KMS-11 (cell line): ENCODE measurements around the gene BSND.

ENCODE experiments used
- H2AFZ ChIP-seq: fragments of 200-600 bp; sonication (generic); 2 replicates; pipeline ENCODE4 v1.6.1; 2016; ENCODE audit warnings: antibody characterized with exemption, mixed run types, low read depth
- H3K27ac ChIP-seq: fragments of 200-600 bp; sonication (generic); 2 replicates; pipeline ENCODE4 v1.6.1; 2016; ENCODE audit warnings: mild to moderate bottlenecking, mixed run types
- H3K27me3 ChIP-seq: fragments of 200-600 bp; sonication (generic); 2 replicates; pipeline ENCODE4 v1.6.1; 2017; ENCODE audit warnings: mild to moderate bottlenecking, low read depth, mixed run types, moderate library complexity; ENCODE audit not compliant: insufficient read depth
- H3K36me3 ChIP-seq: fragments of 200-600 bp; sonication (generic); 2 replicates; pipeline ENCODE4 v1.6.1; 2017; ENCODE audit warnings: mild to moderate bottlenecking, mixed run types; ENCODE audit not compliant: insufficient read depth
- H3K4me1 ChIP-seq: fragments of 200-600 bp; sonication (generic); 2 replicates; pipeline ENCODE4 v1.6.1; 2016; ENCODE audit warnings: mild to moderate bottlenecking, low read depth, mixed run types; ENCODE audit not compliant: poor library complexity, severe bottlenecking
- H3K4me2 ChIP-seq: fragments of 200-600 bp; sonication (generic); 2 replicates; pipeline ENCODE4 v1.7.0; 2016; ENCODE audit warnings: mild to moderate bottlenecking, mixed run types
- H3K4me3 ChIP-seq: fragments of 200-600 bp; sonication (generic); IDR thresholded peaks from 2 replicates; pipeline ENCODE4 v1.6.1; 2017; ENCODE audit warnings: low read depth, low read length, mixed read lengths; ENCODE audit not compliant: insufficient read depth
- H3K79me2 ChIP-seq: fragments of 200-600 bp; sonication (generic); 2 replicates; pipeline ENCODE4 v1.6.1; 2016; ENCODE audit warnings: low read depth, mixed run types; ENCODE audit not compliant: insufficient read depth
- H3K9ac ChIP-seq: fragments of 200-600 bp; sonication (generic); 2 replicates; pipeline ENCODE4 v1.6.1; 2016; ENCODE audit warnings: mild to moderate bottlenecking, mixed run types
- H4K20me1 ChIP-seq: fragments of 200-600 bp; sonication (generic); 2 replicates; pipeline ENCODE4 v1.6.1; 2016; ENCODE audit warnings: mild to moderate bottlenecking, mixed run types; ENCODE audit not compliant: insufficient read depth
- TF ChIP-seq, protein P1 (sequence below): fragments of 200-600 bp; sonication (generic); conservative IDR thresholded peaks from 2 replicates; pipeline ENCODE4 v1.6.1; 2017; ENCODE audit warnings: low read depth, mild to moderate bottlenecking, antibody characterized with exemption, low read length, moderate library complexity, mixed read lengths

BSND gene

DNA sequence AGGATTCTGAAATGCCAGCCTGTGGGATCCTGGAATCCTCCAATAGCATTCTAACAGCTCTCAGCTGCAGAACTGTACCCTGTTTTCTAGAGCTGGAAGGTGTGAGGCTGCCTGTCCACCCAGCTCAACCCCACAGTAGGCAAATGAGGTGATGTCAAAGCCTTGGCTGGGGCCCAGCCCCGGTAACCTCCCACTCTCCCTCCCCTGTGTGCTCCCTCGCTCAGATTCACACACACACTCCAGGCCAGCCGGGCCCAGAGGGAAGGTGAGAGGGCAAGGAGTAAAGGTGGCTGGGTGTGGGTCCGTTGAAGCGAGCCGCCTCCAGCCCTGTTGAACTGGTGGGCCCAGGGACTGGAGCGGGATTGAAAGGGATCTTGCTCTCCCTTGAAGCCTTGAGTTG is at the start of gene BSND:
TSS of gene BSND (plus strand) at position 257 of the 400 bp plus-strand sequence. CDS start 254 bp downstream, outside the sequence.
- Histone ChIP-seq H3K36me3 (no peaks in the 10 kb centered on the region), H3K27ac (no peak within 1 kb of the TSS), H3K4me3 (no peak within 1 kb of the TSS), H3K9ac (no peak within 1 kb of the TSS), H3K4me2 (no peak within 1 kb of the TSS), H2AFZ (no peak within 1 kb of the TSS), H3K4me1 (no peaks in the 10 kb centered on the region), H4K20me1 (no peaks in the 10 kb centered on the region), H3K79me2 (no peaks in the 10 kb centered on the region), H3K27me3 (no peaks in the 10 kb centered on the region)
- TF ChIP-seq, protein P1, sequence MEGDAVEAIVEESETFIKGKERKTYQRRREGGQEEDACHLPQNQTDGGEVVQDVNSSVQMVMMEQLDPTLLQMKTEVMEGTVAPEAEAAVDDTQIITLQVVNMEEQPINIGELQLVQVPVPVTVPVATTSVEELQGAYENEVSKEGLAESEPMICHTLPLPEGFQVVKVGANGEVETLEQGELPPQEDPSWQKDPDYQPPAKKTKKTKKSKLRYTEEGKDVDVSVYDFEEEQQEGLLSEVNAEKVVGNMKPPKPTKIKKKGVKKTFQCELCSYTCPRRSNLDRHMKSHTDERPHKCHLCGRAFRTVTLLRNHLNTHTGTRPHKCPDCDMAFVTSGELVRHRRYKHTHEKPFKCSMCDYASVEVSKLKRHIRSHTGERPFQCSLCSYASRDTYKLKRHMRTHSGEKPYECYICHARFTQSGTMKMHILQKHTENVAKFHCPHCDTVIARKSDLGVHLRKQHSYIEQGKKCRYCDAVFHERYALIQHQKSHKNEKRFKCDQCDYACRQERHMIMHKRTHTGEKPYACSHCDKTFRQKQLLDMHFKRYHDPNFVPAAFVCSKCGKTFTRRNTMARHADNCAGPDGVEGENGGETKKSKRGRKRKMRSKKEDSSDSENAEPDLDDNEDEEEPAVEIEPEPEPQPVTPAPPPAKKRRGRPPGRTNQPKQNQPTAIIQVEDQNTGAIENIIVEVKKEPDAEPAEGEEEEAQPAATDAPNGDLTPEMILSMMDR: no peak

DNA sequence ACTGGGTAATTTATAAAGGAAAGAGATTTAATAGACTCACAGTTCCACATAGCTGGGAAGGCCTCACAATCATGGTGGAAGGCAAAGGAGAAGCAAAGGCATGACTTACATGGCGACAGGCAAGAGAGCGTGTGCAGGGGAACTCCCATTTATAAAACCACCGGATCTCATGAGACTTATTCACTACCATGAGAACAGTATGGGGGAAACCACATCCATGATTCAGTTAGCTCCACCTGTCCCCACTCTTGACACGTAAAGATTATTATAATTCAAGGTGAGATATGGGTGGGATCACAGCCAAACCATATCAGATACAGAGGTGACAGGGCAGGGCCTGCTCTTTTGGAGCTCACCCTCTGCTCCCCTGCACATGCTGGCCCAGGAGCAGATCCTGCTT is 49.7 kb upstream of the BSND start:
- Histone ChIP-seq H4K20me1 (no peaks in the 10 kb centered on the region), H3K27ac (no peak overlapping the region), H3K36me3 (no peaks in the 10 kb centered on the region), H3K4me3 (no peak overlapping the region), H3K27me3 (no peaks in the 10 kb centered on the region), H3K4me2 (no peak overlapping the region), H2AFZ (no peak overlapping the region), H3K79me2 (no peaks in the 10 kb centered on the region), H3K9ac (no peak overlapping the region), H3K4me1 (no peaks in the 10 kb centered on the region)
- TF ChIP-seq, protein P1: no peak

DNA sequence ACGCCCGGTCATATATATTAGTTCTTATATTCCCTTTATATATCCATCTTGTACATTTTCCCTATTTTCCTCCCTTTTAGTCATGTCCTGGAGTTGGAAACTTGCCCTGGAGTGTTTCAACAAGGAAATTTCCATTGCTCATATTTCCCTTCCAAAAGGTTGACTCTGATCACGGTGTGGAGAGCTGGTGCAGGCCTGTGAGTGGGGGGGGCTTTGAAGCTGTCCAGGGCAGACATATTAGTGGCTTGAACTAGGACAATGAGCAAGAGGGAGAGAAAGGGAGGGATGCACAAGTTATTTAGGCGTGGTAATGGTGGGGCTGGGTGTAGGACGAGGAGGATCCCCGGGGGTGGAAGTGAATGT is 48.7 kb upstream of the BSND start:
- no peak overlapping the region for H3K4me2 ChIP-seq

DNA sequence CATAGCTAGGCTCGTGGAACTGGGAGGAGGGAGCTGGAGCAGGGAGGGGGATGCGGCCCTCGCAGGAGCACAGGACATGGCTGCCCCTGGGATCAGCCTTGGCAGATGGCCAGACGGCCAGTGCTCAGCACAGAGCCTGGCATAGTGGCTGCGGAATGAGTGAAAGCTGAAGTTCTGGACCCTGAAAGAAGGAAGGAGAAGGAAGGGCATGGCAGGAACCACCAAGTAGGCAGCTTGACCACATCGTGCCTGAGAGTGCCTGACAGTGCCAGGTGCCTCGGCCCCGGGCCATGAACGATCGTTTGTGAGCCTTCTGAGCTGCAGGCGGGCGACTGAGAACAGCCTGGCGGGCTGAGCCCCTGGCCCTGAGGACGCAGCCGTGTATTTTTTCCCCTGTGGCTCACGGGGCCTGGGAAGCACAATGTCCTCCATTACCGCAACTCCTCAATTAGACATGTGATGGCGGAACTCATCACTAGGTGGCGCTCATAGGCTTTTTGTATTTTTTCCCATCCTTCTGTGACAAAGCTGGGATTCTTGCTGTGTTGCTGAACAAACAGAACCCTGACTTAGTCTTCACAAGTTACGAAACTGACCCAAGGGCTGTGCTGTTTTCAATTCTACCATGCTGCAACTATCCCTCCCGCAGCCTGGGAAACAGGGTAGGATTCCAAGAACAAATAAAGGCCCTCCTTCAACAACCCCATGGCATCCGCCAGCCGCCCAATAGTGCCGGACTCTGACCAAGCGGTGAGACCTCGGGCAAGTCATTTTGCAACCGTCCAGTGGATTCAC is 48.2 kb upstream of the BSND start:
- H3K36me3 ChIP-seq: no peaks in the 10 kb centered on the region
- no peak overlapping the region for H3K9ac ChIP-seq
- peak overlapping the region; percentile 73 for H2AFZ ChIP-seq
- no peak overlapping the region for H3K4me2 ChIP-seq
- no peaks in the 10 kb centered on the region for H4K20me1 ChIP-seq
- no peaks in the 10 kb centered on the region for H3K4me1 ChIP-seq
- H3K4me3 ChIP-seq: no peak overlapping the region
- no peaks in the 10 kb centered on the region for H3K27me3 ChIP-seq
- no peaks in the 10 kb centered on the region for H3K79me2 ChIP-seq
- TF ChIP-seq, protein P1: peak; percentile 67
- H3K27ac ChIP-seq: no peak overlapping the region

More for the DNA sequence above, 48.7 kb upstream of the BSND start:
- Histone ChIP-seq H3K4me3 (no peak overlapping the region), H3K27me3 (no peaks in the 10 kb centered on the region), H3K79me2 (no peaks in the 10 kb centered on the region), H3K9ac (no peak overlapping the region), H3K4me1 (no peaks in the 10 kb centered on the region), H4K20me1 (no peaks in the 10 kb centered on the region), H3K27ac (no peak overlapping the region), H2AFZ (peak overlapping the region; percentile 73), H3K36me3 (no peaks in the 10 kb centered on the region)
- TF ChIP-seq, protein P1: no peak
